Measurements from ENCODE around the gene KIAA1671.

DNA sequence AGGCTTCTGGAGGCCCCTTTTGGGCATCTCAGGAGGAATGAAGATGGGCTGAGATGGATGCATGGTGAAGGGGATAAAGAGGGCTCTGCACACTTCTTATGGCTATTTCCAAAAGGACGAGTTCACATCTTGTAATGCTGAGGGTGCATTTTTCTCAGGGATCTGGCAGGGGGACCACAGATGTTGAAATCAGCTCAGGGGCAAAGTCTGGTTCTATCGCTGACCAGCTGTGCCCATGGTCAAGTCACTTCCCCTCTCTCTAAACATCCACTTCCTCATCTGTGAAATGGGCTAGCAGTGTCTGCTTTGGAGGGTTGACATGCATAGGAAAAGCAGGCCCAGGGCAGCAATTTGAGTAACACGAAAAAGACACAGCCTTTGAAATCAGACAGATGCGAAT lies 32.5 kb upstream of the KIAA1671 start:
- TF ChIP-seq, protein P1, sequence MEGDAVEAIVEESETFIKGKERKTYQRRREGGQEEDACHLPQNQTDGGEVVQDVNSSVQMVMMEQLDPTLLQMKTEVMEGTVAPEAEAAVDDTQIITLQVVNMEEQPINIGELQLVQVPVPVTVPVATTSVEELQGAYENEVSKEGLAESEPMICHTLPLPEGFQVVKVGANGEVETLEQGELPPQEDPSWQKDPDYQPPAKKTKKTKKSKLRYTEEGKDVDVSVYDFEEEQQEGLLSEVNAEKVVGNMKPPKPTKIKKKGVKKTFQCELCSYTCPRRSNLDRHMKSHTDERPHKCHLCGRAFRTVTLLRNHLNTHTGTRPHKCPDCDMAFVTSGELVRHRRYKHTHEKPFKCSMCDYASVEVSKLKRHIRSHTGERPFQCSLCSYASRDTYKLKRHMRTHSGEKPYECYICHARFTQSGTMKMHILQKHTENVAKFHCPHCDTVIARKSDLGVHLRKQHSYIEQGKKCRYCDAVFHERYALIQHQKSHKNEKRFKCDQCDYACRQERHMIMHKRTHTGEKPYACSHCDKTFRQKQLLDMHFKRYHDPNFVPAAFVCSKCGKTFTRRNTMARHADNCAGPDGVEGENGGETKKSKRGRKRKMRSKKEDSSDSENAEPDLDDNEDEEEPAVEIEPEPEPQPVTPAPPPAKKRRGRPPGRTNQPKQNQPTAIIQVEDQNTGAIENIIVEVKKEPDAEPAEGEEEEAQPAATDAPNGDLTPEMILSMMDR (IDR thresholded peaks at IDR 0.05), result no peak
- TF ChIP-seq POLR2A (IDR thresholded peaks at IDR 0.05) (no peak), POLR2AphosphoS5 (IDR thresholded peaks at IDR 0.05) (no peak)

All from gastroesophageal sphincter (tissue), 3 donors.